Dermis blood vessel endothelial cell (primary cell): ENCODE results near the gene CTNNA2. TPM values are rescaled to one million over a fixed set of nuclear protein-coding genes. Genes with fewer than 3 reads are reported as not detected.

Source experiments
- DNase-seq: peaks from one replicate; pipeline ENCODE4 v3.0.0; 2010
- total RNA-seq: library from RNA; depleted of rRNA; stranded (reverse); fragments of >200 nt; gene quantifications from 2 replicates; pipeline ENCODE4 v1.2.3, GENCODE V29; 2014

Gene CTNNA2
- total RNA-seq, 1 donor from 2014 or later: not detected

- DNase-seq: no peak
Measured at GRCh38 chr2:80340022-80340421, 827.2 kb downstream of the CTNNA2 start.

GRCh38 chr2:80348078-80348477 is 835.2 kb downstream of the CTNNA2 start:
- DNase-seq: no peak

- no peak for DNase-seq
Measured at GRCh38 chr2:80348953-80349352, 836.1 kb downstream of the CTNNA2 start.

GRCh38 chr2:80351231-80351630 is 838.4 kb downstream of the CTNNA2 start:
- no peak for DNase-seq

GRCh38 chr2:80354858-80355257 is 842.0 kb downstream of the CTNNA2 start:
- no peak for DNase-seq

- no peak for DNase-seq
Measured at GRCh38 chr2:80361904-80362303, 849.1 kb downstream of the CTNNA2 start.

- DNase-seq: no peak
Measured at GRCh38 chr2:80363330-80363729, 850.5 kb downstream of the CTNNA2 start.

GRCh38 chr2:80363791-80364349 is 851.0 kb downstream of the CTNNA2 start:
- no peak for DNase-seq

- DNase-seq: no peak
Measured at GRCh38 chr2:80364524-80365212, 851.8 kb downstream of the CTNNA2 start.

- no peak for DNase-seq
Measured at GRCh38 chr2:80365762-80366161, 852.9 kb downstream of the CTNNA2 start.

- DNase-seq: no peak
Measured at GRCh38 chr2:80370375-80371009, 857.6 kb downstream of the CTNNA2 start.

- no peak for DNase-seq
Measured at GRCh38 chr2:80374105-80374504, 861.3 kb downstream of the CTNNA2 start.

- no peak for DNase-seq
Measured at GRCh38 chr2:80377071-80377470, 864.2 kb downstream of the CTNNA2 start.

- DNase-seq: no peak
Measured at GRCh38 chr2:80380736-80381135, 867.9 kb downstream of the CTNNA2 start.

- DNase-seq: no peak
Measured at GRCh38 chr2:80381666-80382065, 868.8 kb downstream of the CTNNA2 start.

- no peak for DNase-seq
Measured at GRCh38 chr2:80392441-80392840, 879.6 kb downstream of the CTNNA2 start.

GRCh38 chr2:80393991-80394390 is 881.1 kb downstream of the CTNNA2 start:
- no peak for DNase-seq

- no peak for DNase-seq
Measured at GRCh38 chr2:80395251-80395650, 882.4 kb downstream of the CTNNA2 start.

GRCh38 chr2:80396276-80396675 is 883.4 kb downstream of the CTNNA2 start:
- DNase-seq: no peak

- DNase-seq: no peak
Measured at GRCh38 chr2:80403081-80403480, 890.2 kb downstream of the CTNNA2 start.

GRCh38 chr2:80407377-80407776 is 894.5 kb downstream of the CTNNA2 start:
- no peak for DNase-seq

GRCh38 chr2:80410346-80410745 is 897.5 kb downstream of the CTNNA2 start:
- DNase-seq: no peak

GRCh38 chr2:80413136-80413535 is 900.3 kb downstream of the CTNNA2 start:
- no peak for DNase-seq

GRCh38 chr2:80417737-80418136 is 904.9 kb downstream of the CTNNA2 start:
- no peak for DNase-seq
